Left cardiac atrium (tissue), 4 donors: ENCODE measurements around the gene MYMX. TPM values are rescaled to one million over a fixed set of nuclear protein-coding genes. Genes with fewer than 3 reads are reported as not detected.
"Not testable (repeated sequence)": the region's sequence is repeated elsewhere in the genome, so short reads cannot be mapped to it uniquely, and the experiment has no call there.

Experiments used
- ATAC-seq, 2 donors: fragments of 200-7000 bp; cut with Tn5 transposase; one replicate each; pipeline ENCODE4 v1.9.1; 2020; ENCODE audit warnings: mild to moderate bottlenecking in 2 of 2, moderate library complexity in 2 of 2
- DNase-seq: peaks from one replicate; pipeline ENCODE4 v3.0.0-alpha.2; 2020
- intact Hi-C, 2 donors: fragments of 100-400 bp; cut with DNase I; formaldehyde crosslinking; loops; one replicate each; pipeline versions ENCODE4 v1.14.1 to v1.15.1; 2022 to 2023
- total RNA-seq, 2 donors: library from RNA; stranded (reverse); fragmentation: NEBNext Ultra II Directional; extraction: Animal tissue kit (Norgen Biotek cat#: 25700); gene quantifications; one replicate each; pipeline ENCODE4 v1.2.1, GENCODE V29; 2021
- donor health status: DM: no; HTN: yes; CAD: no.
- donor health status: DM: no; HTN: yes; CAD: no; lungs with severe emphysema.
- donor health status: DM: yes; HTN: yes; CAD: no.
- donor health status: Dilated cardiomyopathy.

Gene MYMX
- total RNA-seq, 2 donors from 2014 or later = 2.4 to 3.8 TPM

DNA sequence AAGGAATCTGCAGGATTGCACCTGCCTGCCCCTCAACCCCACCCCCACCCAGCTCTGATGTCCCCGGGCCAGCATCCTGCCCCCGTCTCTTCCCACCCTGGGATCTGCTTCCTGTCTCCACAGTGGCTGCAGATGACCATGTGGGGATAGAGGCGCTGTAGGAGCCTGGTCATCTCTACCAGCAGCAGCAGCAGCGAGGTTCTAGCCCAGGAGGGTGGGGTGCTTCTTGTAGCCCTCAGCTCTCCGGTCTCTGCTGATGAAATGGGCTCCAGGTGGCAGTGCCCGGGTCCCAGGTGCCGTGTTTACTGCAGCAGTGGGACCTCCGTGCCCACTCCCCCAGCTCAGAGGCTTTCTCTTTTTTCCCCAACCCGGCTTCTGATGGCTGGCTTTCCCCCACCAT is 32.9 kb upstream of the MYMX start:
- intact Hi-C loops = no loop called here
- DNase-seq (no peak), ATAC-seq (no peak)

DNA sequence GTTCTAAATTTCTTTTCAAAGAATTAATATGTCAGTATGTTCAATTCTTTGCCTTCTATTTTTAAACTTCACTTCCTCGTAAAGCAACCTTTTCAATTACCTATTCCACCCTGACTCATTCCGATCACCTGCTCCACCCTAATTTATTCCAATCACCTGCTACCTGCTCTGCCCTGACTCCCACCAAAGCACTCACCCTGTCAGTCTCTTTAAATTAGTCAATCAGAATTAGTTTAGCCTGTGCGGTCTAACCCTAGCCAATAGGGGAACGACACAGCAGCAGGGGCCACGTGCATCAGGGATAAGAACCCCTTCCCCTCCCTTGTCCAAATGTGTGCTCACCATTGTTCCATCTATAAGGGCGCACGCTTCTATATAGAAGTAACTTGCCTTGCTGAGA is 31.4 kb upstream of the MYMX start:
- ATAC-seq, intact Hi-C loops, DNase-seq: not testable (repeated sequence)

DNA sequence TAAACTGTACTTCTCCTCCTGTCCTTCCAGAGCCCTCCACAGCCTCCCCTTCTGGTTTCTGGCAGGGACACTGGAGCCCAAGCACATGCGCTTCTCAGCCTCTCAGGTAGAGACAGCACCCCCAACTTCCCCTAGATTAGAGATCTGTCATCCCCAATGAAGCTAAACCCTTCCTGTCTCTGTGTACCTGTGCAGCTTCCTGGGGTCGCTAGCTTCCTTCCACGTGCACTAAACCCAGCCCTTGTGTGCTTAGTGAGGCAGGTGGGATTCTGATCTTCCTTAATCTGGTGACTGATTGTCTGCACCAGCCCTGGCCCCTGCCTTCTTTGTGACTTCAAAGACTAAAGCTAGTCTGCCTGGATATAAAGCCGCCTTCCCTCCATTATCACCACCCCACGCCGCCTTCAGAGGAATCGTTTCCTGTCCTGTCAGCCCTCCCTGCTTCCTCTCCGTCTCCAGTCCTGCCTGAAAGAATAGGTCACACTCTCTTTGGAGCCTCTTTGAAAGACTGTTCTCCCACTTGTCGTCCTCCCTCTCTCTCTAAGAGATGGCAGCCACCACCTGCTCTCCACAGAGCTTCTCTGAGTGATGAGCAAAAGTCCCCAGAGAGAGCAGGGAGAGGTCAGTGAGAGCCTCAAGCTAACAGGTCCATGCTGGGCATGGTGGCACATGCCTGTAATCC is 30.6 kb upstream of the MYMX start:
- intact Hi-C loops = no loop called here
- DNase-seq (no peak), ATAC-seq (no peak)

DNA sequence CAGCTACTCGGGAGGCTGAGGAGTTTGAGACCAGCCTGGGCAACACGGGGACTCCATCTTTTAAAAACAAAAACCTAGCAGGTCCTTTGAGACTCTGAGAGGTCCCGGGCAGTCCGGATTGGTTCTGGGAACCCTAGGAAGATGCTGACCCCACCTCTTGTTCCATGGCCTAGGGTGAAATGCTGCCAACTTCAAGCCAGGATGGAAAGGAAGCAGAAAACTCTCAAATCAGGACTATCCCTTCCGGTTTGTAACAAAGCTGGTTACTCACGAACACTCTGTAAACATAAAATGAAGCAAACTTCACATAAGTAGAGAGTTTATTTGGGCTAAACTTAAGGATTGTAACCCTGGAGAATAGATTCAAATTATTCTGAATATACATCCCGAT is 30.1 kb upstream of the MYMX start:
- peak; percentile 53 for DNase-seq
- intact Hi-C loops = no loop called here
- ATAC-seq = peak in 1 of 2 donors; percentile 59

DNA sequence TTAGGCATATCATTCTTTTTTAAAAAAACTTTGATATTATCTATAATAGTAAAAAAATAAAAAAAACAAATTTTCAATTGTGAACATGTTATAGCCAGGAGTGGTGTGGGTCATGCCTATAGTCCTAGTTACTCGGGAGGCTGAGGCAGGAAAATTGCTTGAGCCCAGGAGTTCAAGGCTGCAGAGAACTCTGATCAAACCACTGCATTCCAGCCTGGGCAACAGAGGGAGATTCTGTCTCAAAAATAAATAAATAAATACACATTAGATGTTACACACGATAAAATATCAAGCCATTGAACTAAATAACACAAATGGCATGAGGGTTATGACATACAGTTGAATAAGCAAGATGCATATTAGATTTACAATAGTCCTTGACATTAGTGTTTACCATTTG is 27.9 kb upstream of the MYMX start:
- intact Hi-C loops = no loop called here
- ATAC-seq (no peak), DNase-seq (no peak)

DNA sequence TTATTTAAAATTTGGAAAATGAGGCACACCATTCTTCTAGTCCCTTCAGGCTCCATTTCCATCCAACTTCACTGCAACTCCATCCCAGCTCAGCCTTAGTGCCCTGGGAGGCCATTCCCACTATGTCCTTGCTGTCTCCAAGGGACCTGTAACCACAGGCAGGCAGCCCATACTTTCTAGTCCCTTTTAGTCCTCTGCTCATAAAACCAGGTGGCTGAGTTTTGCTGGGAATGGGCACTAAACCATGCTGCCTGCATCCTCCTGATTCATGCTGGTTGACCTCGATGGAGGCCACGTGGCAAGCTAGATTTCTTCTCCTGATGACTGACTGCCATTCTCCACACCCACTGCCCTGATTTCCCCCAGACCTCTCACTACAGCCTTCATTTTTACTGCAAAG is 27.5 kb upstream of the MYMX start:
- intact Hi-C loops = no loop called here
- ATAC-seq (no peak), DNase-seq (no peak)

DNA sequence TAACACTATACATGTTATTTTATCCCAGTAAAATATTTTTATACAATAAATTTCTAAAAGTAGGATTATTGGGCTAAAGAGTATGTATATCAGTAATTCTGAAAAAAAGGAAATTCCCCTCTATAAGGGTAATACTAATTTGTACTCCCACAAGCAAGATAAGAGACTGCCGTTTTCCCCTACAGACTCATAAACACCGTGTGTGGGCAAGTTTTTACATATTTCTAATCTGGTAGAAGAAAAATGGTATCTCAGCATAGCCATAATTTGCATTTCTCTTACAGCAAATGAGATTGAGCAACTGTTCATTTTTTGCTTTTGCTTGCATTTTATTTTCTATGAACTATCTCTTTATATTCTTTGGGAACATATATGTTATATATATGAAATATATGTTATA is 26.0 kb upstream of the MYMX start:
- intact Hi-C loops = no loop called here
- no peak for DNase-seq
- ATAC-seq = no peak

DNA sequence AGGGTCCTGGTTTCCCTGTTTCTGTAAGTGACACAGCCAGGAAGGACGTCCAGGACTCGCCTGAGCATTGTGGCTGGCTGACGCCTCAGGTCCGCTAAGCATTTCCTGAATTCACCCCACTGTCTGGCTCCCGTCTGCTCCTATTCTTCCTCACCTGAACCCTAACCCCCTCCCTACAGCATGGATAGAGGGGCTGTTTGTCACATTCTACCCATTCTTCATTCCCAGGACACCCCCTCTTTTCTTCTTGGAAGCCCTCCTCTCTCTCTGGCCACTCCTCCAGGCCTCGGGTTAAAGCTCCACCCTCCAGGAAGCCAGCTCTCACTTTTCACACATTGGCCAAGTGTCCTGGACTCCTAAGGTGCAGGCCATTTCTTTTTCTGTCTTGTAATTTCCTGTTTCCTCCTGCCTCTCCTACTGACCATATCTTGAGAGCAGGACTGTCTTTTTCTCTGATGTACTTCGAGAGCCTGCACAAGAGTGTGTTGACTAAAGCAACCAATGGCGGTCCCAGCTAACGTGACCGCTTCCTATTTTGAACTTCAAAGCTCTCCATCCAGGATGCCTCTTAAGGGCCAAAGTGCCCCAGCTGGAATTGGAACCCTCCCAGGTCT is 24.2 kb upstream of the MYMX start:
- ATAC-seq (peak; percentile 27 to 75), DNase-seq (no peak)
- intact Hi-C loops = no loop called here

DNA sequence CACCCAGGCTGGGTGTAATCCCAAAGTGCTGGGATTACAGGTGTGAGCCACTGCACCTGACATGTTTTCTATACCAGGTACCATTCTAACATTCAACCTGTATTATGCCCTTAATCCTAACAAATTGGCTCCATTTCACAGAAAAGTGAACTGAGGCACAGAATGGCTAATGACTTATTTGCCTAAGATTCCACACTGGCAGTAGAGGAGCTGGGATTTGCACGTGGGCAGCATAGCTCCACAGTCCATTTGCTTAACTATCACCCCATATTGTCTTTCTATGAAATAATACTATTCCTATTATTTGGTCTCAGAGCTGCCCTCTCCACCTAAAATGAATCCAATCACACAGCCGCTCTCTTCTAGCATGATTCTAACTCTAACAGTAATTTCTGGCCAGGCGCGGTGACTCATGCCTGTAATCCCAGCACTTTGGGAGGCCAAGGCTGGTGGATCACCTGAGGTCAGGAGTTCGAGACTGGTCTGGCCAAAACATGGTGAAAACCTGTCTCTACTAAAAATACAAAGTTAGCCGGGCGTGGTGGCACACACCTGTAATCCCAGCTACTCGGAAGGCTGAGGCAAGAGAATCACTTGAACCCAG is 23.3 kb upstream of the MYMX start:
- DNase-seq (no peak), ATAC-seq (no peak)
- intact Hi-C loops = no loop called here

DNA sequence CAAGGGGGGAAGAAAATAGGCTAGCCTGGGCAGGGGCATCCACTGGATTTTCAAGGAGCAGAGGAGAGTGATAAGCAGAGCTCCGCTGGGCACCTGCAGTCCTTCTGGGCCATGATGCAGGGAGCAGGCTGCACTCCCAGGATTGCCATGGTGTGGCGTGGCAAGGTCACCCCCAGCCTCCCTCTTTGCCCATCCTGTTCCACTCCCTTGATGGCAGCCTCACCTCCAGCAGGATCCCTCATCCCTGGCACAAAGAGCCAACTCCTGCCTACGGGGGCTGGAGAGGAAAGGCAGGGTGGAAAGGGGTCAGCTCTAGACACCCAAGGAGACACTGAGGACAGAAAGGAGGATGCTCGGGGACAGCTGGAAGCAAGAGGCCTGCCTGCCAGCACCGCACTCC is 22.4 kb upstream of the MYMX start:
- ATAC-seq = no peak
- intact Hi-C loops = no loop called here

DNA sequence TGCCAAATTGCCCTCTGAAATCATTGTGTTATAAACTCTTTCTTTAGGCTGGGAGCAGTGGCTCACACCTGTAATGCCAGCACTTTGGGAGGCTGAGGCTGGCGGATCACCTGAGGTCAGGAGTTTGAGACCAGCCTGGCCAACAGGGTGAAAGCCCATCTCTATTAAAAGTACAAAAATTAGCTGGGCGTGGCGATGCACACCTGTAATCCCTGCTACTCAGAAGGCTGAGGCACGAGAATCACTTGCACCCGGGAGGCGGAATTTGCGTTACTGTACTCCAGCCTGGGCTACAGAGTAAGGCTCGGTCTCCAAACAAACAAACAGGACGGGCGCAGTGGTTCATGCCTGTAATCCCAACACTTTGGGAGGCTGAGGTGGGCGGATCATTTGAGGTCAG is 20.4 kb upstream of the MYMX start:
- ATAC-seq, DNase-seq, intact Hi-C loops: not testable (repeated sequence)

More for the DNA sequence above, 22.4 kb upstream of the MYMX start:
- no peak for DNase-seq

DNA sequence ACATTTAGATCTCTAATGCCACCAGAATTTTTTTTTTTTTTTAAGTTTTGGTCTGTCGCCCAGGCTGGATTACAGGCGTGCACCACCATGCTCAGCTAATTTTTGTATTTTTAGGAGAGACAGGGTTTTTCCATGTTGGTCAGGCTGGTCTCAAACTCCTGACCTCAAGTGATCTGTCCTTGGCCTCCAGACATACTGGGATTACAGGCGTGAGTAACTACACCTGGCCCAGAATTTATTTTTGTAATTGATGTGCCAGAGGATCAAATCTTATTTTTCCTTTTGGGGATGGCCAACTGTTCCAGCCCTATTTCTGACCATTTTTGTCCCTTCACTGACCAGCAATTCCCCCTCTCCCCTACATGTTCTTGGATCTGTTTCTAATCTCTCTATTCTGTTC is 18.0 kb upstream of the MYMX start:
- ATAC-seq = no peak
- no peak for DNase-seq
- intact Hi-C loops = no loop called here

DNA sequence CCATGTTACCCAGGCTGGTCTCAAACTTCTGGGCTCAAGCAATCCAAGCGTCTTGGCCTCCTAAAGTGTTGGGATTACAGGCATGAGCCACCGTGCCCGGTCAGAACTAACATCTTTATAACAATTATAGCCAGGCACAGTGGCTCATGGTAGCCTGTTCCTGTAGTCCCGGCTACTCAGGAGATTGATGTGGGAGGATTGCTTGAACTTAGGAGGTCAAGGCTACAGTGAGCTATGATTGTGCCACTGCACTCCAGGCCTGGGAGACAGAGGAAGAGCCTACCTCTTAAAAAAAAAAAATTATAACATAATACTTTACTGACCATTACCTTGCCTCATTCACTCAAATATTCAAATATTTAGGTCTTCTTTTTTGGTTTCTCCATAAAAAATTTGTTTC is 16.8 kb upstream of the MYMX start:
- ATAC-seq (no peak), DNase-seq (no peak)
- intact Hi-C loops = no loop called here

DNA sequence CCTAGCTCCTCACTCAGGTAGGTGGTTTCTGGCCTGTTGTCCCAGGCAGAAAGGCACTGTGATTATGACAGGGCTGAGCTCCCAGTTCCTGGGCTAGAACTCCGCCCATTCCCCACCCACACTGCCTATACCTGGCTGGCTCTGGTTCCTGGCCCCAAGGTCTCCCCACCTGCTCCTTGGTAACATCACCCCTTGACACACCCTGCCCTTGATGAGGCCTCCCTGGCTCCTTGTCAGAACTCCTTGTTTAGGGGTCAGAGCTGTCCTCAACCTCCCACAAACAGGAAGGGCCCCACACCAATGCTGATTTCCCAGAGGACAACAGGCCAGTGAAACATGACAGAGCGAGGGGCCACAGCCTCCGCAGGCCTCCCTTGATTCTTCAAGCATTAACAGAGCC is 15.5 kb upstream of the MYMX start:
- no peak for DNase-seq
- no peak for ATAC-seq
- intact Hi-C loops = no loop called here

DNA sequence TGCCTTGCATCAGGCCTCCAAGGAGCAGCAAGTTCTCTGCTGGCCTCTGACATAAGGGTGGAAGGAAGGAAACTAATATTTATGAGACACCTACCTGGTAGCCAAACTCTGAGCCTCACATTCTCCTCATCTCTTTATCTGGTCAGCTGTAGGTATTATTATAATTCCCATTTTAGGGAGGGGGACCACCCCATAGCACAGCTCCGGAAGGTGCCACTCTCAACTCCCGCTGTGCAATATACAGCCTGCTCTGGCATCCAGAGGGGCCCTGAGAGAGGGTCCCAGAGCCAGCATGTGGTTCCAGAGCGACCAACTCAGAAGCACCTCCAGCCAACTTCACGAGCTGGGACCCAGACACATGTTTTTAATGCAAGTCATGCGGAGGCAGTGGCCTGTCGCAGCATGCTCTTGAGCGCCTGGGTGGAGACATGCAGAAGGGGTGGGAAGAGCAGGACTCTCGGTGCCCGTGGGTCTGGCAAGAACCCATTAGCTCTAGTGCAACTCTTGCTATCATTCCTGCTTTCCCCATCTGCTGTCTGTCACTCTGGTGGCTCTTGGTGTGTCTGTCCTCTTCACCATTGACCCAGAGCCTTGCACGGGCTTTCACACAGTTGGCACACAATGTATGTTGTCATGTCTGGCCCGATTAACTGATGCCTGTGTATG is 15.0 kb upstream of the MYMX start:
- intact Hi-C loops = no loop called here
- ATAC-seq (peak in 1 of 2 donors; percentile 74), DNase-seq (no peak)

DNA sequence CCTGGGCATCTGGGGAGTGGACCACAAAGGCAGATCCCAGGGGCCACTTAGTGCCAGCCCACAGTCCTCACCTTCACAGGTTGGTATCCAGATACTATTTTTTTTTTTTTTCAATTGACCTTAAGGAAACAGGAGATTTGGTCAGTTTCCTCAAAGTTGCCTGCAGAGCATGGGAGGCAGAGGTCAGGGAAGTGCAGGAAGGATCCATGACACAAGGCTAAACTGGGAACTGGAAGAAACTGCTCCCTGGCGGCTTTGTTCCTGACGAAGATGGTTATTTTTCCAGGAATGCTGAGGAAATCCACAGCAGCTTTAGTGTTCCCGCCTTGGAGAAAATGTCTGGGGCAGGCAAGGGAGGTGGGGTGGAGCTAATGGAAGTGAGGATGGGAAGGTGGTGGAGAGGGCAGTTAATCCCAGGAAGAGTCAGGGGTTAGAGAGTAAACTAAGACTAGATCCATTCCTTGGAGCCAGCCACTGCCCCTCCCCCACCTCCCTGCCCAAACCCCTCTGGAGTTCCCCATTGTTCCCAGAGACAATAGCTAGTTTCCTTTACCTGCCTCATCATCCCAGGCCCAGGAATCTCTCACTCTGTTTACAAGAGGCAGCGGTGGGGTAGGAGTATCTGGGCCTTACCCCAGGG is 14.3 kb upstream of the MYMX start:
- peak in 1 of 2 donors; percentile 53 for ATAC-seq
- DNase-seq = no peak
- intact Hi-C loops = no loop called here

DNA sequence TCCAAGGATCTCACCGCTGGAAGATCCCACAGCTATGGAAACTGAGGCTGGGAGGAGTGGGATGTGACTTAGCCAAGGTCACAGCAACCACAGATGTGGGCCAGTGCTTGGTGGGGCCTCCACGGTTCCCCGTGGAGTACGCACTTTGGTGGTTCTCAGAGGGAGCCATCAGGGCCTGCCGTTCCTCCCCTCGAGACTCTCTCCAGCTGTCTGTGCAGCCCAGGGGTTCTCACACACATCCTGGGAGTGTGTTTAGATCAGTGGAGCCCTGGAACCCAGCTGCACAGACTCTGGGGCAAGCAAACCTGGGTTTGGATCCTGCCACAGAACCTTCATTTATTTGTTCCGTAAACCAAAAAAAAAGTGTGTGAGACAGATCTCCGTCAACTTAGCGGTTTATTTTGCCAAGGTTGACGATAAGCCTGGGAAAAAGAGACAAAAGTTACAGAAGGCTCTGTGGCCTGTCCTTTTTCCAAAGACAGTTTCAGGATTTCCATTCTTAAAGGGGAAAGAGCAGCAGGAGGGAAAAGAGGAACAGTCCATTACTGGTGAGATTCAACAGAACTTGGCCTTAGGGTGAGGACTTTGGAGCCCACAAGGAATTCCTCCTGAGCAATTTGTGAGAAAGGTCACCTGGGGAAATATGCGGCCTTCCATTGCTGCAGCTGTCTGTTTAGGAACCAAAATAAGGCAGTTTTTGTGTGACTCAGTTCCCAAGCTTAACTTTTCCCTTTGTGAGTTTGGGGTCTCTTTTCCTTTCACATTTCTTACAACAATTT is 13.6 kb upstream of the MYMX start:
- no peak for DNase-seq
- intact Hi-C loops = no loop called here
- peak in 1 of 2 donors; percentile 36 for ATAC-seq

DNA sequence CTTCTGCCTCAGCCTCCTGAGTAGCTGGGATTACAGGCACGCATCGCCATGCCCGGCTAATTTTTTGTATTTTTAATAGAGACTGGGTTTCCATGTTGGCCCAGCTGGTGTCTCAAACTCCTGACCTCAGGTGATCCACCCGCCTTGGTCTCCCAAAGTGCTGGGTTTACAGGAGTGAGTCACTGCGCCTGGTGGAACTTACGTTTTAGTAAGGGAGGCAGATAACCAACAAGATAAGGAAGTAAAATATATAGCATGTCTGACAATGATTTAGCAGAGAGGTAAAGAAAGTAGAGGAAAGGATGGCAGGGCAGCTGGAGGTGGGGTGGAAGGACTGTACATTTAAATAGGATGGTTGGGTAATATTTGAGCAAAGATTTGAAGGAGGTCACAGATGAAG is 12.8 kb upstream of the MYMX start:
- DNase-seq = no peak
- ATAC-seq = no peak
- intact Hi-C loops = no loop called here

DNA sequence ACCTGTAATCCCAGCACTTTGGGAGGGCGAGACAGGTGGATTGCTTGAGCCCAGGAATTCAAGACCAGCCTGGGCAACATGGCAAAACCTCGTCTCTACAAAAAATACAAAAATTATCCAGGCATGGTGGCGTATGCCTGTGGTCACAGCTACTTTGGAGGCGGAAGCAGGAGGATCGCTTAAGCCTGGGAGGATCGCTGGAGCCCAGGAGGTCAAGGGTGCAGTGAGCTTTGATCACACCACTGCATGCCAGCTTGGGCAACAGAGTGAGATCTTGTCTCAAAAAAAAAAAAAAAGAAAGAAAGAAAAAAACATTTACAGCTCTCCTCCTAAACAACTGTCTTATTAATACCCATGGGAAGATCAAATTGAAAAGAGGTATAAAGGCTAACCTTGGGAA is 8.8 kb upstream of the MYMX start:
- intact Hi-C loops = no loop called here
- ATAC-seq = no peak
- no peak for DNase-seq
